ENCODE measurements around the gene RNF227.
"Not testable (repeated sequence)": the region's sequence is repeated elsewhere in the genome, so short reads cannot be mapped to it uniquely, and the experiment has no call there.

The RNF227 gene

GRCh38 chr17:7915611-7916384 lies at the start of gene RNF227:
Gene RNF227, minus strand, starts transcription at chr17:7916289. Its CDS starts 94 bp downstream, at chr17:7916195.
- TF ChIP-seq GATA1 (IDR thresholded peaks at IDR 0.05; ENCODE audit: low read depth, low read length), result no peak
- peak; percentile 44 for TF ChIP-seq POLR2A (IDR thresholded peaks at IDR 0.05; ENCODE audit: low read length)
- DNase-seq, result peak; percentile 97 to 98

GRCh38 chr17:7961421-7961820 lies 45.3 kb upstream of the RNF227 start:
- DNase-seq, result no peak
- TF ChIP-seq GATA1 (IDR thresholded peaks at IDR 0.05; ENCODE audit: low read depth, low read length), result no peak
- no peak for TF ChIP-seq POLR2A (IDR thresholded peaks at IDR 0.05; ENCODE audit: low read length)

- no peak for DNase-seq
- TF ChIP-seq GATA1 (IDR thresholded peaks at IDR 0.05; ENCODE audit: low read depth, low read length) (no peak), POLR2A (IDR thresholded peaks at IDR 0.05; ENCODE audit: low read length) (no peak)
Observed at GRCh38 chr17:7959503-7960253, 43.6 kb upstream of the RNF227 start.

- TF ChIP-seq POLR2A (IDR thresholded peaks at IDR 0.05; ENCODE audit: low read length) (no peak), GATA1 (IDR thresholded peaks at IDR 0.05; ENCODE audit: low read depth, low read length) (no peak)
- no peak for DNase-seq
Observed at GRCh38 chr17:7956228-7956965, 40.3 kb upstream of the RNF227 start.

- no peak for DNase-seq
- no peak for TF ChIP-seq POLR2A (IDR thresholded peaks at IDR 0.05; ENCODE audit: low read length)
- TF ChIP-seq GATA1 (IDR thresholded peaks at IDR 0.05; ENCODE audit: low read depth, low read length), result no peak
Observed at GRCh38 chr17:7955414-7956227, 39.5 kb upstream of the RNF227 start.

- DNase-seq, result not testable (repeated sequence)
Observed at GRCh38 chr17:7953266-7953665, 37.2 kb upstream of the RNF227 start.

- no peak for TF ChIP-seq GATA1 (IDR thresholded peaks at IDR 0.05; ENCODE audit: low read depth, low read length)
- TF ChIP-seq POLR2A (IDR thresholded peaks at IDR 0.05; ENCODE audit: low read length), result no peak
- DNase-seq, result no peak
Observed at GRCh38 chr17:7951143-7951792, 35.2 kb upstream of the RNF227 start.

DNA sequence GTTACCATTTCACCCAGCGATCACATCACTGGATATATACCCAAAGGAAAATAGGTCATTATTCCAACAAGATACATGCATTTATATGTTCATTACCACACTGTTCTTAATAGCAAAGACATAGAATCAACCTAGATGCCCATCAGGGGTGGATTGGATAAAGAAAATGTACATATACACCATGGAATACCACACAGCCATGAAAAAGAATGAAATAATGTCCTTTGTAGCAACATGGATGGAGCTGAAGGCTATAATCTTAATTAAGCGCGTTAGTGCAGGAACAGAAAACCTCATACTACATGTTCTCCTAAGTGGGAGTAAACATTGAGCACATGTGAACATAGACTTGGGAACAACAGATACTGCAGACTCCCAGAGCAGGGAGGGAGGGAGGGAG lies 34.5 kb upstream of the RNF227 start:
- TF ChIP-seq GATA1 (IDR thresholded peaks at IDR 0.05; ENCODE audit: low read depth, low read length) (no peak), POLR2A (IDR thresholded peaks at IDR 0.05; ENCODE audit: low read length) (no peak)
- DNase-seq, result no peak

GRCh38 chr17:7947651-7948050 lies 31.6 kb upstream of the RNF227 start:
- no peak for TF ChIP-seq POLR2A (IDR thresholded peaks at IDR 0.05; ENCODE audit: low read length)
- no peak for TF ChIP-seq GATA1 (IDR thresholded peaks at IDR 0.05; ENCODE audit: low read depth, low read length)
- DNase-seq, result no peak

- TF ChIP-seq POLR2A (IDR thresholded peaks at IDR 0.05; ENCODE audit: low read length) (no peak), GATA1 (IDR thresholded peaks at IDR 0.05; ENCODE audit: low read depth, low read length) (no peak)
- DNase-seq, result no peak
Observed at GRCh38 chr17:7946441-7946840, 30.4 kb upstream of the RNF227 start.

GRCh38 chr17:7945651-7946050 lies 29.6 kb upstream of the RNF227 start:
- no peak for DNase-seq
- TF ChIP-seq POLR2A (IDR thresholded peaks at IDR 0.05; ENCODE audit: low read length) (no peak), GATA1 (IDR thresholded peaks at IDR 0.05; ENCODE audit: low read depth, low read length) (no peak)

- TF ChIP-seq GATA1 (IDR thresholded peaks at IDR 0.05; ENCODE audit: low read depth, low read length) (no peak), POLR2A (IDR thresholded peaks at IDR 0.05; ENCODE audit: low read length) (no peak)
- no peak for DNase-seq
Observed at GRCh38 chr17:7944326-7944725, 28.2 kb upstream of the RNF227 start.

DNA sequence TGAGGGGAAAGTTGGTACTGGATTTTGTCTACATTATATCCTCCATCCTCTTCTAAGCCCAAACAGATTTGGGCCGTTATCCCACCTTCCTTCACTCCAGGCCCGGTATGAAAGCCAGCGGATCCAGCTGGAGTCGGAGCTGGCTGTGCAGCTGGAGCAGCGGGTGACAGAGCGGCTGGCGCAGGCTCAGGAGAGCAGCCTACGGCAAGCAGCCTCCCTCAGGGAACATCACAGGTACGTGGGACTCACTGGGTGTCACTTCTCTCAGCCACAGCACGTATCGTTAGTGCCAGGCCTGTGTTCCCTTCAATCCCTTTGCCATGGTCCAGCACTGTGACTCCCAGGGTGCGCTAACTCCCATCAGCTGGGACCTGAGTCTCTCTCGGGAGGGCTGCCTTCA lies 27.2 kb upstream of the RNF227 start:
- no peak for TF ChIP-seq POLR2A (IDR thresholded peaks at IDR 0.05; ENCODE audit: low read length)
- TF ChIP-seq GATA1 (IDR thresholded peaks at IDR 0.05; ENCODE audit: low read depth, low read length), result no peak
- no peak for DNase-seq
